H1 (cell line): ENCODE results near the gene COX5A. TPM values are rescaled to one million over a fixed set of nuclear protein-coding genes. Genes with fewer than 3 reads are reported as not detected.

ENCODE experiments used
- CTCF ChIA-PET: fragments of 300-600 bp; sonication (Branson Sonifier 250); formaldehyde crosslinking; loops from one replicate; lab custom pipeline; 2021; ENCODE audit not compliant: partially characterized antibody; lab: Charles Lee
- POLR2A ChIA-PET: fragments of 300-600 bp; sonication (Branson Sonifier 250); formaldehyde crosslinking; loops from one replicate; lab custom pipeline; 2021; ENCODE audit warnings: inconsistent platforms; ENCODE audit not compliant: partially characterized antibody; lab: Charles Lee
- DNase-seq, 2 experiments: peaks; one replicate each; pipeline versions ENCODE4 v3.0.0 to v3.0.0-alpha.2; 2010 to 2022; ENCODE audit warnings: low spot score in 2 of 2, low read depth in 1 of 2, mixed read lengths in 1 of 2
- FAIRE-seq: peaks from 2 replicates; lab custom pipeline; 2011; peaks lifted over from hg19 to GRCh38; lab: Jason Lieb, UNC
- H2AFZ ChIP-seq: 2 replicates; pipeline ENCODE4 v1.8.1; 2012; ENCODE audit warnings: low read length, inconsistent platforms
- H2AK5ac ChIP-seq: 2 replicates; pipeline ENCODE4 v1.6.1; 2013; ENCODE audit warnings: low read depth, low read length
- H2BK120ac ChIP-seq: replicated peaks from 2 replicates; pipeline ENCODE3; 2013; ENCODE audit warnings: low read depth, low read length, inconsistent platforms
- H2BK12ac ChIP-seq: 2 replicates; pipeline ENCODE4 v1.6.1; 2013; ENCODE audit warnings: low read depth, low read length
- H2BK15ac ChIP-seq: 2 replicates; pipeline ENCODE4 v1.6.1; 2013; ENCODE audit warnings: low read length
- H2BK20ac ChIP-seq: 2 replicates; pipeline ENCODE4 v1.6.1; 2013; ENCODE audit warnings: low read length
- H2BK5ac ChIP-seq: 2 replicates; pipeline ENCODE4 v1.6.1; 2013; ENCODE audit warnings: low read depth, low read length
- H3K14ac ChIP-seq: 2 replicates; pipeline ENCODE4 v1.6.1; 2013; ENCODE audit warnings: inconsistent platforms; ENCODE audit not compliant: insufficient read length
- H3K18ac ChIP-seq: 2 replicates; pipeline ENCODE4 v1.6.1; 2013; ENCODE audit warnings: low read length; ENCODE audit errors: extremely low read depth
- H3K23ac ChIP-seq: 2 replicates; pipeline ENCODE4 v1.6.1; 2013; ENCODE audit warnings: inconsistent platforms; ENCODE audit not compliant: insufficient read length
- H3K23me2 ChIP-seq: 2 replicates; pipeline ENCODE4 v1.6.1; 2013; ENCODE audit warnings: low read depth, low read length
- H3K27ac ChIP-seq: 2 replicates; pipeline ENCODE4 v1.6.1; 2011; ENCODE audit warnings: low read depth, low read length, inconsistent platforms
- H3K27me3 ChIP-seq, 4 experiments: replicated peaks in 1 of 4; 1 replicate in 1 of 4; 2 replicates in 3 of 4; pipeline versions ENCODE4 v1.6.1 to v1.8.1; 2011 to 2013; ENCODE audit warnings: low read length in 3 of 4, mild to moderate bottlenecking in 3 of 4, inconsistent platforms in 2 of 4, mixed read lengths in 2 of 4, moderate library complexity in 1 of 4; ENCODE audit not compliant: control insufficient read depth in 3 of 4, insufficient read depth in 3 of 4; ENCODE audit errors: extremely low read depth in 1 of 4
- H3K36me3 ChIP-seq, 4 experiments: 2 replicates each; pipeline versions ENCODE4 v1.6.1 to v1.8.1; 2011 to 2013; ENCODE audit warnings: mild to moderate bottlenecking in 4 of 4, low read length in 3 of 4, moderate library complexity in 2 of 4, control low read depth in 1 of 4, inconsistent platforms in 1 of 4; ENCODE audit not compliant: insufficient read depth in 4 of 4, control insufficient read depth in 2 of 4
- H3K4ac ChIP-seq: replicated peaks from 2 replicates; pipeline ENCODE3; 2013; ENCODE audit warnings: low read length, low read depth, mixed read lengths, inconsistent platforms; ENCODE audit not compliant: insufficient read length
- H3K4me1 ChIP-seq, 4 experiments: replicated peaks in 1 of 4; 1 replicate in 1 of 4; 2 replicates in 3 of 4; pipeline versions ENCODE4 v1.6.1 to v1.8.1; 2011 to 2013; ENCODE audit warnings: low read length in 3 of 4, inconsistent platforms in 2 of 4, mixed read lengths in 1 of 4; ENCODE audit not compliant: insufficient read depth in 4 of 4, control insufficient read depth in 3 of 4
- H3K4me2 ChIP-seq, 2 experiments: 2 replicates each; pipeline versions ENCODE4 v1.6.1 to v1.8.1; 2011 to 2013; ENCODE audit warnings: low read depth in 2 of 2, low read length in 2 of 2, control low read depth in 1 of 2, inconsistent platforms in 1 of 2, mild to moderate bottlenecking in 1 of 2; ENCODE audit not compliant: insufficient read depth in 1 of 2
- H3K4me3 ChIP-seq, 4 experiments: fragments of 200-600, 300-600 bp in 1 of 4; sonication (generic), shearing (Covaris generic), sonication (Bioruptor Twin) in 1 of 4; 2 replicates each; pipeline versions ENCODE4 v1.5.1 to v1.8.1; 2011 to 2016; ENCODE audit warnings: low read length in 4 of 4, low read depth in 3 of 4, control low read depth in 2 of 4, inconsistent platforms in 2 of 4, mild to moderate bottlenecking in 2 of 4, mixed read lengths in 1 of 4, moderate library complexity in 1 of 4; ENCODE audit not compliant: insufficient read depth in 2 of 4; ENCODE audit errors: extremely low read depth in 1 of 4
- H3K56ac ChIP-seq: replicated peaks from 2 replicates; pipeline ENCODE3; 2013; ENCODE audit warnings: low read depth, mild to moderate bottlenecking, mixed read lengths, low read length, inconsistent platforms; ENCODE audit not compliant: insufficient read length
- H3K79me1 ChIP-seq: 2 replicates; pipeline ENCODE4 v1.6.1; 2013; ENCODE audit warnings: low read depth, low read length, control low read depth
- H3K79me2 ChIP-seq, 2 experiments: 2 replicates each; pipeline versions ENCODE4 v1.6.1 to v1.8.1; 2012 to 2013; ENCODE audit warnings: low read length in 2 of 2, mild to moderate bottlenecking in 2 of 2, inconsistent platforms in 1 of 2; ENCODE audit not compliant: insufficient read depth in 2 of 2, control insufficient read depth in 1 of 2
- H3K9ac ChIP-seq, 4 experiments: replicated peaks in 1 of 4; 1 replicate in 1 of 4; 2 replicates in 3 of 4; pipeline versions ENCODE4 v1.6.1 to v1.8.1; 2011 to 2013; ENCODE audit warnings: low read depth in 3 of 4, low read length in 3 of 4, control low read depth in 2 of 4, mild to moderate bottlenecking in 2 of 4, moderate library complexity in 2 of 4, inconsistent platforms in 1 of 4; ENCODE audit errors: extremely low read depth in 1 of 4
- H3K9me3 ChIP-seq, 2 experiments: 2 replicates each; pipeline versions ENCODE4 v1.6.1 to v1.8.1; 2012 to 2013; ENCODE audit warnings: mild to moderate bottlenecking in 2 of 2, moderate library complexity in 2 of 2, control low read depth in 1 of 2, inconsistent platforms in 1 of 2, low read depth in 1 of 2, low read length in 1 of 2, mixed read lengths in 1 of 2; ENCODE audit not compliant: insufficient read depth in 2 of 2
- H4K20me1 ChIP-seq, 2 experiments: replicated peaks in 1 of 2; 2 replicates each; pipeline versions ENCODE3 to v1.8.1; 2011 to 2013; ENCODE audit warnings: inconsistent platforms in 2 of 2, low read length in 2 of 2, mild to moderate bottlenecking in 1 of 2; ENCODE audit not compliant: insufficient read depth in 2 of 2, control insufficient read depth in 1 of 2
- H4K5ac ChIP-seq: 2 replicates; pipeline ENCODE4 v1.6.1; 2013; ENCODE audit warnings: low read length, low read depth, mixed read lengths, inconsistent platforms; ENCODE audit not compliant: insufficient read length
- H4K8ac ChIP-seq: 2 replicates; pipeline ENCODE4 v1.8.0; 2013; ENCODE audit warnings: mild to moderate bottlenecking, moderate library complexity, low read length, inconsistent platforms; ENCODE audit not compliant: insufficient read depth; ENCODE audit errors: extremely low read depth
- H4K91ac ChIP-seq: replicated peaks from 2 replicates; pipeline ENCODE3; 2013; ENCODE audit warnings: low read length, mixed read lengths, inconsistent platforms; ENCODE audit not compliant: insufficient read length
- BCL11A ChIP-seq, 2 experiments: IDR thresholded peaks; one replicate each; pipeline ENCODE4 v1.6.1; 2011; ENCODE audit warnings: low read depth in 2 of 2, low read length in 2 of 2, mild to moderate bottlenecking in 2 of 2
- CHD1 ChIP-seq: IDR thresholded peaks from 2 replicates; pipeline ENCODE4 v1.6.1; 2012; ENCODE audit warnings: low read depth, low read length, improper control_type of control experiment
- CTCF ChIP-seq, 3 experiments: IDR thresholded peaks; 1 replicate in 2 of 3; 2 replicates in 1 of 3; pipeline versions ENCODE4 v1.5.1 to v1.6.1; 2011; ENCODE audit warnings: low read length in 3 of 3, mild to moderate bottlenecking in 3 of 3, inconsistent platforms in 2 of 3, low read depth in 1 of 3, moderate library complexity in 1 of 3; ENCODE audit not compliant: insufficient read depth in 1 of 3; ENCODE audit errors: control extremely low read depth in 1 of 3
- GTF2F1 ChIP-seq: IDR thresholded peaks from 2 replicates; pipeline ENCODE4 v1.6.1; 2012; ENCODE audit warnings: low read depth, low read length, improper control_type of control experiment, borderline replicate concordance
- HDAC2 ChIP-seq, 2 experiments: fragments of 300-600 bp in 1 of 2; sonication (generic) in 1 of 2; IDR thresholded peaks; 2 replicates each; pipeline ENCODE4 v1.6.1; 2011 to 2012; ENCODE audit warnings: low read depth in 2 of 2, low read length in 2 of 2, mild to moderate bottlenecking in 2 of 2, moderate library complexity in 2 of 2, borderline replicate concordance in 1 of 2, inconsistent platforms in 1 of 2
- MAFK ChIP-seq: IDR thresholded peaks from 2 replicates; pipeline ENCODE4 v1.6.1; 2012; ENCODE audit warnings: low read depth, mild to moderate bottlenecking, improper control_type of control experiment, low read length
- RAD21 ChIP-seq, 2 experiments: IDR thresholded peaks in 1 of 2; conservative IDR thresholded peaks in 1 of 2; 2 replicates each; pipeline ENCODE4 v1.6.1; 2011; ENCODE audit warnings: low read depth in 2 of 2, low read length in 2 of 2, improper control_type of control experiment in 1 of 2, inconsistent platforms in 1 of 2, mild to moderate bottlenecking in 1 of 2, moderate library complexity in 1 of 2
- SRF ChIP-seq: IDR thresholded peaks from 2 replicates; pipeline ENCODE4 v1.6.1; 2011; ENCODE audit warnings: mild to moderate bottlenecking, low read depth, low read length, moderate library complexity
- TEAD4 ChIP-seq: IDR thresholded peaks from 2 replicates; pipeline ENCODE4 v1.6.1; 2012; ENCODE audit warnings: low read depth, low read length, inconsistent platforms, mixed read lengths
- YY1 ChIP-seq: IDR thresholded peaks from 2 replicates; pipeline ENCODE4 v1.6.1; 2011; ENCODE audit warnings: low read depth, mild to moderate bottlenecking, low read length
- WGBS, 2 experiments: shearing (Covaris generic) in 1 of 2; methylation state at CpG; one replicate each; pipeline versions ENCODE4 v1.1.6 to v1.1.7; 2013 to 2015; ENCODE audit warnings: low lambda C conversion rate in 2 of 2, mixed read lengths in 2 of 2, inconsistent platforms in 1 of 2, low coverage in 1 of 2, missing lambda C conversion rate in 1 of 2; ENCODE audit not compliant: insufficient replicate concordance in 2 of 2, insufficient coverage in 1 of 2, insufficient read length in 1 of 2; ENCODE audit errors: extremely low coverage in 1 of 2, missing lambda C conversion rate in 1 of 2; 5-methylcytosine and 5-hydroxymethylcytosine counted together
- polyA plus RNA-seq, 7 experiments: library from polyadenylated mRNA; depleted of rRNA in 3 of 7; stranded (reverse) in 5 of 7; unstranded in 2 of 7; fragments of >200 nt in 5 of 7; fragments of 200-250 nt in 2 of 7; gene quantifications; 1 replicate in 5 of 7; 2 replicates in 1 of 7; 4 replicates in 1 of 7; pipeline versions ENCODE4 v1.2.1 to v1.2.3, GENCODE V29; 2011 to 2013; ENCODE audit warnings: missing spikeins in 2 of 7, mixed read lengths in 2 of 7
- total RNA-seq: library from RNA; stranded (reverse); fragmentation: NEBNext Ultra II Directional; extraction: Animal tissue kit (Norgen Biotek cat#: 25700); gene quantifications from 2 replicates; pipeline ENCODE4 v1.2.1, GENCODE V29; 2021

Gene COX5A
- total and polyA plus RNA-seq, 2 of the 8 experiments (the other 6 are each of a cell fraction or from before 2014, with no cell fraction given), result 270 to 367 TPM

- Histone ChIP-seq H3K23me2 (peaks cover 3% of the 10 kb centered on the region; the same call in 1 of the 2 replicates), H4K91ac (no peak overlapping the region), H4K20me1 (peaks cover 3 to 13% of the 10 kb centered on the region in 2 experiments), H2BK12ac (no peak overlapping the region), H2BK20ac (no peak overlapping the region), H3K14ac (no peak overlapping the region), H3K4me3 (no peak overlapping the region), H3K9ac (no peak overlapping the region), H3K23ac (no peak overlapping the region), H3K79me2 (peaks cover 0 to 15% of the 10 kb centered on the region in 2 experiments; a peak in 2 of 4 replicates), H2AK5ac (no peak overlapping the region), H2AFZ (no peak overlapping the region), H3K27me3 (no peaks in the 10 kb centered on the region), H3K9me3 (no peaks in the 10 kb centered on the region), H2BK5ac (no peak overlapping the region), H2BK120ac (no peak overlapping the region), H3K18ac (no peak overlapping the region), H2BK15ac (no peak overlapping the region), H4K5ac (no peak overlapping the region), H3K56ac (no peak overlapping the region), H3K4me2 (no peak overlapping the region), H3K79me1 (no peaks in the 10 kb centered on the region), H3K36me3 (peaks cover 25 to 65% (median 45%) of the 10 kb centered on the region in 4 experiments), H3K4me1 (peaks cover 0 to 3% (median 0%) of the 10 kb centered on the region in 4 experiments; a peak in 3 of 7 replicates), H3K4ac (no peak overlapping the region), H4K8ac (peak overlapping the region; percentile 60; the same call in 1 of the 2 replicates), H3K27ac (no peak overlapping the region)
- DNase-seq, result peak in 1 of 2 experiments; percentile 79
- FAIRE-seq, result no peak
- WGBS, 2 experiments, result 43% methylated on average over 5 of the region's 5 CpGs; no CpG with 5 or more reads in 1 of the 2 experiments
- TF ChIP-seq YY1 (no peak), CHD1 (no peak), GTF2F1 (no peak), MAFK (no peak), SRF (no peak), TEAD4 (no peak), RAD21 (IDR thresholded peaks at IDR 0.05 in 1 of 2, conservative IDR thresholded peaks at IDR 0.05 in 1 of 2; ENCODE audit: low read depth in 2 of 2, low read length in 2 of 2) (peak; percentile 40 to 57), HDAC2 (IDR thresholded peaks at IDR 0.05; ENCODE audit: borderline replicate concordance in 1 of 2, low read depth in 2 of 2, low read length in 2 of 2) (no peak), CTCF (IDR thresholded peaks at IDR 0.05; ENCODE audit: control extremely low read depth in 1 of 3, insufficient read depth in 1 of 3, low read depth in 1 of 3, low read length in 3 of 3) (peak; percentile 41 to 73 (median 72)), BCL11A (IDR thresholded peaks at IDR 0.05; ENCODE audit: low read depth in 2 of 2, low read length in 2 of 2) (no peak)
- ChIA-PET POLR2A (interaction anchor here (0.7 to 11.9 kb wide), 15 partner anchors 10 to 141 kb away, joined by 3 to 116 read pairs (median 4); partner anchors contain the start of genes COX5A, MPI and RPP25), CTCF (interaction anchor here (0.6 to 7.8 kb wide), 65 partner anchors 9 to 342 kb away, joined by 3 to 54 read pairs (median 6); partner anchors contain the start of genes CPLX3, MPI, RPP25 and ULK3)
Observed at GRCh38 chr15:74901612-74902063, 36.2 kb downstream of the COX5A start.
